Omental fat pad (tissue), 4 donors: ENCODE results near the gene STAG2. TPM values are rescaled to one million over a fixed set of nuclear protein-coding genes. Genes with fewer than 3 reads are reported as not detected.

Experiments
- ATAC-seq: fragments of 150-250 bp; one replicate; pipeline ENCODE4 v1.9.1; 2016; ENCODE audit warnings: mild to moderate bottlenecking, moderate library complexity; ENCODE audit not compliant: low FRiP score
- DNase-seq: peaks from one replicate; pipeline ENCODE4 v3.0.0-alpha.2; 2019; ENCODE audit warnings: low spot score
- total RNA-seq, 4 donors: library from RNA; depleted of rRNA; stranded (reverse); fragments of >200 nt; gene quantifications; one replicate each; pipeline ENCODE4 v1.1.0, GENCODE V29; 2016
- TF ChIP-seq, protein P1 (sequence below), 3 donors: fragments of 450-650 bp; IDR thresholded peaks; one replicate each; pipeline ENCODE4 v1.5.1; 2016 to 2017; ENCODE audit warnings: antibody characterized with exemption in 3 of 3, mild to moderate bottlenecking in 3 of 3, moderate library complexity in 2 of 3

Gene STAG2
- total RNA-seq, 4 donors from 2014 or later, result 41.4 to 83.2 (median 58.9) TPM

DNA sequence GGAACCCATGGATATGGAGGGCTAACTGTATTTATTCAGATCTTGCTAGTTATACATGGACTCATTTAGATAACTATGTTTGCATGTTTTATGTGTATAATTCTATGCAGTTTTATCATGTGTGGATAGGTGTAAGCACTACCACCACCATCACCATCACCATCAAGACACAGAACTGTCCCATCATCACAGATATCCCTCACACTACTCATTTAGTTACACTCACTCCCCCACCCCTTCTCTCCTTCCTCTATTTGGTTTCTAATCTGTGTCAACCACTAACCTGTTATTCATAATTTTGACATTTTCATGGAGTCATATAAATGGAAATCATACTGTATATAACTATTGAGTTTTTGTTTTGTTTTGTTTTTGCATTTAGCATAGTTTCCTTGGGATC, 43.7 kb downstream of the STAG2 start:
- DNase-seq (no peak), ATAC-seq (no peak)
- TF ChIP-seq, protein P1, sequence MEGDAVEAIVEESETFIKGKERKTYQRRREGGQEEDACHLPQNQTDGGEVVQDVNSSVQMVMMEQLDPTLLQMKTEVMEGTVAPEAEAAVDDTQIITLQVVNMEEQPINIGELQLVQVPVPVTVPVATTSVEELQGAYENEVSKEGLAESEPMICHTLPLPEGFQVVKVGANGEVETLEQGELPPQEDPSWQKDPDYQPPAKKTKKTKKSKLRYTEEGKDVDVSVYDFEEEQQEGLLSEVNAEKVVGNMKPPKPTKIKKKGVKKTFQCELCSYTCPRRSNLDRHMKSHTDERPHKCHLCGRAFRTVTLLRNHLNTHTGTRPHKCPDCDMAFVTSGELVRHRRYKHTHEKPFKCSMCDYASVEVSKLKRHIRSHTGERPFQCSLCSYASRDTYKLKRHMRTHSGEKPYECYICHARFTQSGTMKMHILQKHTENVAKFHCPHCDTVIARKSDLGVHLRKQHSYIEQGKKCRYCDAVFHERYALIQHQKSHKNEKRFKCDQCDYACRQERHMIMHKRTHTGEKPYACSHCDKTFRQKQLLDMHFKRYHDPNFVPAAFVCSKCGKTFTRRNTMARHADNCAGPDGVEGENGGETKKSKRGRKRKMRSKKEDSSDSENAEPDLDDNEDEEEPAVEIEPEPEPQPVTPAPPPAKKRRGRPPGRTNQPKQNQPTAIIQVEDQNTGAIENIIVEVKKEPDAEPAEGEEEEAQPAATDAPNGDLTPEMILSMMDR (IDR thresholded peaks at IDR 0.05), result no peak

DNA sequence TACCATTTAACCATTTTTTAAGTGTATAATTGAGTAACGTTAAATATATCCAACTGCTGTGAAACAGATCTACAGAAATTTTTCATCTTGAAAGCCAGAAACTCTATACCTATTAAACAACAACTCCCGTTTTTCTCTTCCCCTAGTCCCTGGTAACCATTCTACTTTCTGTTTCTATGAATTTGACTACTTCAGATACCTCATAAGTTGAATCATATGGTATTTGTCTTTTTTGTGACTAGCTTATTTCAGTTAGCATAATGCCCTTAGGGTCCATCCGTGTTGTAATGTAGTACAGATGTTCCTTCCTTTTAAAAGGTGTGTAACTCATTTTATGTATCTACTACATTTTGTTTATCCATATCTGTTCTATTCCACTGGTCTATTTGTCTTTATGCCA, 48.7 kb downstream of the STAG2 start:
- ATAC-seq, result no peak
- TF ChIP-seq, protein P1 (IDR thresholded peaks at IDR 0.05), result no peak
- no peak for DNase-seq

DNA sequence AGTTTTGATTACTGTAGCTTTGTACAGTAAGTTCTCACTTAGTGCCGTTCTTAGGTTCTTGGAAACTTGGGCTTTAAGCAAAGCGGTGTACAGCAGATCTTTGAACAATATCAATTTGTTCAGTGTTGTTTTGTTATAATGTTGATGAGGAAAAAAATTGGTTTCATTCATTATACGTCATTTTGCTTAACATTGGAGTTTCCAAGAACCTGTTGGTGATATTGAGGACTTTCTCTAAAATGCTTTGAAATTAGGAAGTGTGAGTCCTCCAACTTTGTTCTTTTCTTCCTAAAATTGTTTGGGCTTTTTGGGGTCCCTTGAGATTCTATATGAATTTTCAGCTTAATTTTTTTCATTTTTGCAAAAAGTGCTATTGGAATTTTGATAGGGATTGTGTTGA, 49.1 kb downstream of the STAG2 start:
- no peak for ATAC-seq

DNA sequence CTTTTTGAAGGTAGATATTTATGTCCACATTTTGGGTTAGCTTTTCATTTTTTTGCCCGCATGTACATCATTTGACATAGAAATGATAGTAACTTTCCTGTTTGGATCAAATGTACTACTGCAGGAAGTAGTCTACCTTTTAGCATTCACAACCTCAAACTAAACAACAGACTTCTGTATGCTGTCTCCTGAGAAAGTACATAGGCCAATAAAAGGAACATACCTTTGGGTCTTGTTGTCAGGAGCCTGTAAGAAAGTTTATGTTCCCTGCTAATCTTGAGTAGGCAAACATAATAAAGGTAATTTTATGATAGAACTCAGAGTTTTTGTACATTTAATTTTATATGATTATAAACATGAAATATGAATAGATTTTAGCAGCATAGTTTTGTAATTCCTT, 54.2 kb downstream of the STAG2 start:
- ATAC-seq (no peak), DNase-seq (no peak)
- TF ChIP-seq, protein P1 (IDR thresholded peaks at IDR 0.05), result no peak

More for the DNA sequence above, 49.1 kb downstream of the STAG2 start:
- TF ChIP-seq, protein P1 (IDR thresholded peaks at IDR 0.05), result no peak
- no peak for DNase-seq

DNA sequence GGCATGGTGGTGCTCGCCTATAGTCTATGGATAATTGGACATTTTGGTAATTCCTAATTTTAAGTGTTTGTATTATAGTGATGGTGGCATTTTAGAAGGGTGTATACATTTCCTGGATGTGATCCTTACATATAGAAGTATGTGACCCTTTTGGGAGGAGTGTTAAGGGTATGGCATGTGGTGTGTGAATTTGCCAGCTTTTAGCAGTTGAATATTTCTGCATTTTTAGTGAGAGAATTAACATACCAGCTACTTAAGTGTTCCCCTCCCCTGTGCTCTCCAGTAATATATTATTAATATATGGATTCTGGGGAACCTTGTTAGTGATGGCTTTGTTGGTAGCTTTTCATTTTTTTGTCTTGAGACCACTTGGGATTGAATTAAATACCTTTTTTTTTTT, 55.3 kb downstream of the STAG2 start:
- ATAC-seq (no peak), DNase-seq (no peak)
- TF ChIP-seq, protein P1 (IDR thresholded peaks at IDR 0.05), result no peak

DNA sequence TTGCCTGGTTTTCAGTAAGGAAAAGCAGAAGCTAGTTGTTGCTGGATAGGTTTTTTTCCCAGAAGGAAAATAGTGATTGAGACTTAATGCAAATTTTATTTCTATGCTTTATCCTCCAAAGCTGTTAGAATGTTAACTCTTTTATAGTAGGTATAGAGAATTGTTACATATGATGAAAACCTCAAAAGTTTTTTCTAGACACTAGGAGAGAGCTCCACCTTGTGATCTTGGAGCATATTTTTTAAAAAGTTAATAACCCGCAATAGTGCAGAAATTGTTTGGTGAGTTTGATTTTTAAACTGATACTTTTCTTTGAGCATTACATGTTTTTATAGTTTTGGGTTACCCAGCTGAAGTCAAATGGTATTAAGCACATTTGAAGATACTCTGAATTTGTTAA, 56.5 kb downstream of the STAG2 start:
- DNase-seq (no peak), ATAC-seq (no peak)
- TF ChIP-seq, protein P1 (IDR thresholded peaks at IDR 0.05), result no peak

DNA sequence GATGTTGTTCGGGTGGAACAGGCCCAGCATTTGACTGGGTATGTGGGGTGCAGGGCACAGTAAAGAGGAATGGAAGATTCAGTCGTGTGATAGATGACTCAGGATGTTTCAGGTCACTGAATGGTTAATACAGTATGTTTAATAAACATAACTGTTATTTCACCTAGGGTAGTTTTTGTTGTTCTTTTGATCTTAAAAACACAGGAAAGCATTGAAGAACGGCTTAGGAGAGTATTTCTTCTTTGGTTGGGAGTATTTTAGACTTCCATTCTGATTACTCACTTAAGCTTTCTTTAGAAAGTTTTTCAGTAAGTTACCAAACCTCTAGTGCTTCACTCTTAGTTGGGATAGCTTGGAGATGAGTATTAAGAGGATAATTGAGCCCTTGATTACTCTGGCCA, 62.3 kb downstream of the STAG2 start:
- ATAC-seq (no peak), DNase-seq (no peak)
- TF ChIP-seq, protein P1 (IDR thresholded peaks at IDR 0.05), result no peak
